ENCODE data around the gene TMEM120B.

The TMEM120B gene

GRCh38 chr12:121773011-121773777 is 60.6 kb downstream of the TMEM120B start:
- DNase-seq (ENCODE audit: low read depth in 4 of 4, low spot score in 1 of 4), result peak in 2 of 4 experiments; percentile 63 to 74

GRCh38 chr12:121774968-121775474 is 62.5 kb downstream of the TMEM120B start:
- no peak for DNase-seq (ENCODE audit: low read depth in 4 of 4, low spot score in 1 of 4)

DNA sequence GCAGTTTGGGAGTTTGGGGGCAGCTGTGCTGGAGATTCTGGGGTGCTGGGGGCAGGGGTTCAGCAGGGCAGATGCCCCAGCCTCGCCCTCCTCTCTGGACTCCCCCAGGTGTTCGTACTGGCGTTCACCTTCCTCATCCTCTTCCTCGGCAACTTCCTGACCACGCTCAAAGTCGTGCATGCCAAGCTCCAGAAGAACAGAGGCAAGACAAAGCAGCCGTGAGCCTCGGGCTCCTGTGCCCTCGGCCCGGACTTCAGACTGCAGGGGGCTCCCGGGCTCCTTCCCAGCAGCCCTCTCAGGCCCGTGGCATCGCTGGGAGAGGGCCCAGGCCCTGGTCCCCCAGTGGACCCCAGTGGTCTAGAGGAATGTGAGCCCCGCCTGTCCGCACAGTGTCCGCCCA is 62.9 kb downstream of the TMEM120B start:
- DNase-seq (ENCODE audit: low read depth in 4 of 4, low spot score in 1 of 4), result no peak

GRCh38 chr12:121776190-121777098 is 63.9 kb downstream of the TMEM120B start:
- peak; percentile 86 to 93 (median 90) for DNase-seq (ENCODE audit: low read depth in 4 of 4, low spot score in 1 of 4)

DNA sequence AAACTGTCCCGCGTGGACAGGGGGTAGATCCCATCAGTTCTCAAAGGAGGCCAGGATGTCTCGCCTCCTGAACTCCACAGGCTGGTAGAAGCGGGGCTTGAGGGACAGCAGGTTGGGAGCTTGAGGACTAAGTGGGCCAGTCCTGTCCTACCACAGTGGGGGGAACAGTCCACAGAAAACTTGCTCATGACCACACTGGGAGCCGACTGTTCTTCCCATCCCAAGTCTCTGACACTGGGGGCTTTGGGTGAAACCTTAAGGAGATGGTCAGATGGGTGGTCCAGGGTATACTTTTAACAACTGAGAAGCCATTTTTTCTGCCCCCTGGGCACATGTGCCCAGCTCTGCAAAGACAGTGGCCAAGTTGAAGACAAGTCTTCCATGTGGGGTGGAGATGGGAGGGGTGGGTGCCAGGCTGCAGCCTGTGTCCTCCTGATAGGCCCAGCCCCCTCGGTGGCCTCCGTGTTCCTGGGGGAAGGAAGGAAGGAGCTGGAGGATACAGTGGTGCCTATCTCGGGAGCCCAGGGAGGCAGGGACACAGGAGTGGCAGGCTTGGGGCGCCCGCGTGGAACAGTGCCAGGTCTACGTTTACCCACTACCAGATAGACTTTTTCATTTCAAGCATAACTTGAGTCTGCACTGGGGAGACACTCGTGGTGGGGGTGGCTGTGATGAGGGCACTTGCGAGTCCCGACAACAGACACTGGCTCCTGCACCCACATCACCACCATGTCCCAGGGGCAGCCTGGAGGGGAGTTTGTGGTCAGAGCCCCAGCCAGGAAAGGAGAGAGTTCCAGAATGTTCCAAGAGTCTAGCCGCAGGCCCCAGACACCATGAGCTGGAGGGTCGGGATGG is 66.2 kb downstream of the TMEM120B start:
- DNase-seq (ENCODE audit: low read depth in 4 of 4, low spot score in 1 of 4), result no peak

GRCh38 chr12:121779422-121779895 is 66.9 kb downstream of the TMEM120B start:
- no peak for DNase-seq (ENCODE audit: low read depth in 4 of 4, low spot score in 1 of 4)

- no peak for DNase-seq (ENCODE audit: low read depth in 4 of 4, low spot score in 1 of 4)
These were observed 67.9 kb downstream of the TMEM120B start for GRCh38 chr12:121780429-121780828.

GRCh38 chr12:121781484-121781997 is 69.0 kb downstream of the TMEM120B start:
- DNase-seq (ENCODE audit: low read depth in 4 of 4, low spot score in 1 of 4), result no peak

- no peak for DNase-seq (ENCODE audit: low read depth in 4 of 4, low spot score in 1 of 4)
These were observed 69.7 kb downstream of the TMEM120B start for GRCh38 chr12:121781998-121782979.

DNA sequence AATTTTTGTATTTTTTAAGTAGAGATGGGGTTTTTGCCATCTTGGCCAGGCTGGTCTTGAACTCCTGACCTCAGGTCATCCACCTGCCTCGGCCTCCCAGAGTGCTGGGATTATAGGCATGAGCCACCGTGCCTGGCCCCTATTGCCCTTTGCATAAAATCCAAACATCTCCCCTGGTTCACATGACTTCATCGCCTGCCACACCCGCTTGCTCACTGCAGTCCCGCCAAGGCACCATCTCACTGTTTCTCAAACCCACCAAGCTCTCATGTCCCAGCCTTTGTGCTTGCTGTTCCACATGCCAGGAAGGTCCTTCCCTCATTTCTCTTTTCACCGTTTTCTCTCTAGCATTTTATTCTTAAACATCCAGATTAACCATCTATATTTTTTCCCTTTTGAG is 71.2 kb downstream of the TMEM120B start:
- no peak for DNase-seq (ENCODE audit: low read depth in 4 of 4, low spot score in 1 of 4)

DNA sequence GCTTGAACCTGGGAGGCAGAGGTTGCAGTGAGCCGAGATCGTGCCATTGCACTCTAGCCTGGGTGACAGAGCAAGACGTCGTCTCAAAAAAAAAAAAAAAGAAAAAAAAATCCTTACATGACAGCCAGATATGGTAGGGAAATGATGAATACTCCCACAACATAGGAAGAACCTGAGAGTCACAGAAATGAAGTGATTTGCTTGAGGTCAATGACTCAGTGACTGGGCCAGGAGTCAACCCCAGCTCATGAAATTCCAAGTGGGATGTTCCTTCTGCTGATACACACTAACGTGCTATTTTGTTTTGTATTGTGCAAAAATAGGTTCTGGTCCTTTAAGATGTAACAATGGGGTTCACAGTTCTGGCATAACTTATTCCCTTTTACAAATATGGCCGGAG is 71.9 kb downstream of the TMEM120B start:
- DNase-seq (ENCODE audit: low read depth in 4 of 4, low spot score in 1 of 4), result no peak

DNA sequence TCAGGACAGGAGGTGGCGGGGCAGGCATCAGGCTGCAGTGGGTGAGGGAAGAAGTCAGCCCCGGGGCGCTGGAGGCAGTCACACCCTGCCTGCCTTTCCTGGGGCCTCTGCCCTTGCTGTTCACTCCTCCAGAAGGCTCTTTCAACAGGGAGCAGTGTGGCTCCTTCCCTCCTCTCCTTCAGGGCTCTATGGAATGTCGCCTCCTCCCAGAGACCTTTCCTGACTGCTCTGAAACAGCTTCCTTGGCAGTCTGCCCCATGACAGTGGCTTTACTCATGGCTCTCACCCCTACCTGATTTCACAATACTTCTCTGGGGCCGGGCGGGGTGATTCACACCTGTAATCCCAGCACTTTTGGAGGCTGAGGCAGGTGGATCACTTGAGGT is 73.9 kb downstream of the TMEM120B start:
- no peak for DNase-seq (ENCODE audit: low read depth in 4 of 4, low spot score in 1 of 4)

- DNase-seq (ENCODE audit: low read depth in 4 of 4, low spot score in 1 of 4), result no peak
These were observed 74.8 kb downstream of the TMEM120B start for GRCh38 chr12:121787063-121788025.

DNA sequence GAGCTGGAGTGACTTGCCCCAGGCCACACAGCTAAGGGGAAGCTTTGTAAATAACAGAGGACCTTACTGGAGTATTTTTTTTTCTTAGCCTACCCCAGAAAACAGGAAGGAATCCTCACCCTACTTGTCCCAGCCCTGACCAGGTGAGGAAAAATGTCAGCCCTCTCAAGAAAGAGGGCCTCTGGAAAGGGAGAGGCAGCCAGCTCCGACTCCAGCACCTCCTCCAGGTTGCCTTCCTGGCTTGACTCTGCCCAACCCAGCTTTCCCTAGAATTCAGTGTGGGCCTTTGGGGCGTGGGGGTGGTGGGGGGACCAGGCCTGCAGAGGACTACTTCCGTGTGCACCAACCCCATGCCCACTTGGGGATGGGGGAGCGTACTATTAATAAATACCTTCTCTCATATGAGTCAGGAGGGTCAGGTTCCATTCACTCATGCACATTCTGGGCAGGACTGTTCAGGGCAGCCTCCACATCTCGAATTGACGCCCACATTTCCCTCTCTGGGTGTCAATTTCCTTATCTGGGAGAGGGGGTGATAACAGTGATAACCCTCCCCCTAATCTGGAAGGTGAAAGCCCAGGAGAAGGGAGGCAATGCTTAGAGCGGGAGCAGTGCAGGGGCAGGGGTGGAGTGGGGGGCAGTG is 75.7 kb downstream of the TMEM120B start:
- DNase-seq (ENCODE audit: low read depth in 4 of 4, low spot score in 1 of 4), result no peak

DNA sequence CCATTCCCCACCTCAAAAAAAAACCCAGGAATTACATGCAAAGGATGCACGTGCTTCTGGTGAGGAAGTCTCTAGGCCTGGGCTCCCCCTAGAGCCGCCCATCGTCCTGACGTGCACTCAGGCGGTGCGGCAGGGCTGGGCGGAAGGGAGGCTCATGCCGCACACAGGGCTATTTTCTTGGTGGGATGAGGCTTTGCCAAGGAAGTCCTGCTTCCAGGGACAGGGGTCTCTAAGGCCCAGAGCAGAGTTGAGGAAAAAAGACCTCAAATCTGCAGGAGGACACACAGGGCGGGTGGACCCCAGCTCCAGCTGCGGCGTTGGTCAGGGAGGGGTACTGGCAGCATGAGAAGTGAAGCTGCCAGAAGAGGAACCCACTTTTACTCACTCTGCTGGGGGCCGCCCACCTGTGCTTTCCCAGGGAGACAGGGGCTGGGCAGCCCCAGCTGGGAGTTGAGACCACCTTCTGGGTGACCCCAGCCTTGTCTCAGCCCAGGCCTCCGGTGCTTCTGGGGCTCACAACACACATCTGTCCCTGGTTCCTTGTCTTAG is 76.8 kb downstream of the TMEM120B start:
- no peak for DNase-seq (ENCODE audit: low read depth in 4 of 4, low spot score in 1 of 4)

DNA sequence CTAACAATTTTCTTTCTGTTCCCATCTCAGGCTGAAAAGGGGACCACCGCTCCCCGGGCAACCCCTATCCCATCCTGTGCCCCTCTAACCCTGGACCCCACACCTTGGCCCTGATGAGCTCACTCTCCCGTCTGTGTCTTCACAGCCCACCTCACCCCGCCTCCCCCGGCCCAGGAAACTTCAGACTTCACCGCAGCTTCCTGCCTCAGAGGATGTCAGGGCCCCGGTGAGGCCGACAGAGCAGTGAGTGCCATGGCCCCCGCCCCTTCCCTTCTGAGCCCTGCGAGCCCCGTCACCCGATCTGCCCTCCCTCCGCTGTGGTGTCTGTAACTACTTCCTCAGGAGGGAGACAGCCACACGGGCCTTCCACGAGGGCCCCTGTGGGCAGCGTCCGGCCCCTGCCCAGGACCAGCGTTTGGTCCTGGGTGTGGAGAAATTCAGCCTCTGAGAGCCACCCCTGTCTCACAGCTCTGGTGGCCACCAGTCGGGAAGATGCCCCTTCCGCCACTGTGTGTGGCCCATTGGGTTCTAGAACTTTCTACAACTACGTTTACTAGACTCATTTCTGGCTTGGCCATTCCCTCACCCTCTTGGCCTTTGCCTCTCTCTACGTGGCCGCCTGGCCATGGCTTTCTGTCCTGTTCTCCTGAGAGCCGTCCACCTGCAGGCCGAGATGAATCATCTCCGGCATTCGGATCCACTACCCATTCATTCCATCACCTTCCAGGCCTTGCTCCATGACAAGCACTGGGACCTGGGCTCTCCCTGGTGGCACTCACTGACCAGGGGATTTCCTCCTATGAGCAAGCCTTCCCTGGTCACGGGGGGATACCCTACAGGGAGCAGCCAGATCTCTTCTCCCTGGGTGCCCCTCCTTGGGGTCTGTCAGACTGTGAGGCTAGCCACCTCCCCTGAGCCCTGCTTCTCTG is 77.5 kb downstream of the TMEM120B start:
- DNase-seq (ENCODE audit: low read depth in 4 of 4, low spot score in 1 of 4), result peak in 3 of 4 experiments; percentile 74 to 91 (median 86)

All from stimulated activated CD4-positive, alpha-beta T cell treated with anti-CD3 and anti-CD28 coated beads, Interleukin-1b, Interleukin-23, amount 100 ng/mL, for 24 hours (primary cell).